ENCODE data around the gene TSEN2. TPM values are rescaled to one million over a fixed set of nuclear protein-coding genes. Genes with fewer than 3 reads are reported as not detected.

The TSEN2 gene
- total RNA-seq, 1 experiment from 2014 or later, result 22.0 TPM

- no peaks in the 10 kb centered on the region for H4K20me1 ChIP-seq (ENCODE audit: control insufficient read depth, insufficient read depth, insufficient read length)
- no peak for TF ChIP-seq CTCF (conservative IDR thresholded peaks at IDR 0.05)
Observed at GRCh38 chr3:12568747-12569146, 84.5 kb downstream of the TSEN2 start.

More at GRCh38 chr3:12568747-12569146, 84.5 kb downstream of the TSEN2 start:
- H2BK120ac ChIP-seq (ENCODE audit: low read depth, low read length, poor library complexity, severe bottlenecking), result no peak overlapping the region
- H2BK12ac ChIP-seq (ENCODE audit: insufficient read length, low read depth, low read length), result no peak overlapping the region
- no peaks in the 10 kb centered on the region for H3K27me3 Mint-ChIP-seq (ENCODE audit: low read depth)
- no peak overlapping the region for H3K9ac ChIP-seq (ENCODE audit: extremely low read depth, insufficient read length, low read length)
- no peak overlapping the region for H3K56ac ChIP-seq (ENCODE audit: insufficient read length, low read depth, low read length)
- no peak overlapping the region for H3T11ph ChIP-seq (ENCODE audit: low read length)
- no peak overlapping the region for H3K4ac ChIP-seq (ENCODE audit: low read depth, low read length)
- H2AK5ac ChIP-seq (ENCODE audit: insufficient read length, low read length), result no peak overlapping the region
- H3K4me1 ChIP-seq (ENCODE audit: insufficient read depth, low read length), result no peaks in the 10 kb centered on the region
- no peak overlapping the region for H3K14ac ChIP-seq (ENCODE audit: insufficient read depth, low read length)
- no peak overlapping the region for H3K4me2 ChIP-seq (ENCODE audit: insufficient read depth, insufficient read length, low read length)
- no CpG with 5 or more reads among the region's 3 CpGs for WGBS (ENCODE audit: extremely low coverage, insufficient read length, low lambda C conversion rate)
- no peaks in the 10 kb centered on the region for H3K9me3 Mint-ChIP-seq
- H4K5ac ChIP-seq (ENCODE audit: insufficient read length, low read depth, low read length), result no peak overlapping the region
- H2AFZ ChIP-seq (ENCODE audit: low read length), result no peak overlapping the region
- H3K18ac ChIP-seq (ENCODE audit: insufficient read length, low read depth, low read length), result no peak overlapping the region
- H3K4me3 Mint-ChIP-seq, result no peak overlapping the region
- H2BK20ac ChIP-seq (ENCODE audit: low read depth, low read length, poor library complexity, severe bottlenecking), result no peak overlapping the region
- peaks cover 12% of the 10 kb centered on the region in 2 experiments for H3K4me1 Mint-ChIP-seq
- no peaks in the 10 kb centered on the region for H3K9me3 ChIP-seq (ENCODE audit: control insufficient read depth, low read depth, low read length)
- no peak overlapping the region for H4K91ac ChIP-seq (ENCODE audit: insufficient read length, low read depth, low read length)
- H3K79me2 ChIP-seq (ENCODE audit: insufficient read depth, low read length), result peaks cover 14% of the 10 kb centered on the region; the same call in 1 of the 2 replicates
- no peaks in the 10 kb centered on the region for H3K23me2 ChIP-seq (ENCODE audit: insufficient read length, low read depth, low read length, poor library complexity, severe bottlenecking)
- DNase-seq, result no peak
- peak overlapping the region in 1 of 3 experiments; percentile 57; a peak in 1 of 7 replicates for H3K27ac Mint-ChIP-seq
- no peak overlapping the region for H3K23ac ChIP-seq (ENCODE audit: insufficient read length, low read depth, low read length)
- no peak overlapping the region for H4K8ac ChIP-seq (replicated peaks; ENCODE audit: insufficient read length, low read depth, low read length)
- no peak overlapping the region for H2BK15ac ChIP-seq (ENCODE audit: low read depth, low read length)
- H3K27ac ChIP-seq (ENCODE audit: insufficient read length, low read depth, low read length), result no peak overlapping the region
- no peaks in the 10 kb centered on the region for H3K27me3 ChIP-seq (ENCODE audit: insufficient read depth, low read length)
- H2BK5ac ChIP-seq (ENCODE audit: insufficient read length, low read length), result no peak overlapping the region
- H3K79me1 ChIP-seq (ENCODE audit: insufficient read depth, low read depth, low read length, poor library complexity, severe bottlenecking), result peaks cover 6% of the 10 kb centered on the region
- H3K36me3 Mint-ChIP-seq (ENCODE audit: insufficient read depth in 1 of 3, low read depth in 3 of 3), result peaks cover 31 to 43% (median 42%) of the 10 kb centered on the region in 3 experiments; a peak in 6 of 7 replicates

Measured in H9 (cell line).